NCI-H146 (cell line): Measurements from ENCODE around the gene TNFAIP8.

ENCODE experiments used
- DNase-seq: peaks from one replicate; lab custom pipeline; 2025; lab: John Stamatoyannopoulos, UW

The TNFAIP8 gene

GRCh38 chr5:119355685-119356611, at the start of gene TNFAIP8:
Gene TNFAIP8 (plus strand): TSS chr5:119356019. CDS start chr5:119356091, 72 bp downstream.
- DNase-seq = peak; percentile 26

- DNase-seq = no peak
These were observed 48.6 kb upstream of the TNFAIP8 start for GRCh38 chr5:119307170-119307569.

GRCh38 chr5:119309326-119309725, 46.5 kb upstream of the TNFAIP8 start:
- DNase-seq = no peak

- DNase-seq = no peak
These were observed 44.1 kb upstream of the TNFAIP8 start for GRCh38 chr5:119311688-119312087.

GRCh38 chr5:119312403-119312802, 43.4 kb upstream of the TNFAIP8 start:
- no peak for DNase-seq

- DNase-seq = no peak
These were observed 42.6 kb upstream of the TNFAIP8 start for GRCh38 chr5:119313197-119313596.

- no peak for DNase-seq
These were observed 41.9 kb upstream of the TNFAIP8 start for GRCh38 chr5:119313658-119314605.

GRCh38 chr5:119315516-119315949, 40.3 kb upstream of the TNFAIP8 start:
- no peak for DNase-seq

- no peak for DNase-seq
These were observed 39.7 kb upstream of the TNFAIP8 start for GRCh38 chr5:119316086-119316485.

GRCh38 chr5:119316906-119317305, 38.9 kb upstream of the TNFAIP8 start:
- no peak for DNase-seq

- no peak for DNase-seq
These were observed 37.4 kb upstream of the TNFAIP8 start for GRCh38 chr5:119318256-119318894.

- DNase-seq = no peak
These were observed 36.4 kb upstream of the TNFAIP8 start for GRCh38 chr5:119319401-119319800.

GRCh38 chr5:119319890-119320289, 35.9 kb upstream of the TNFAIP8 start:
- no peak for DNase-seq

GRCh38 chr5:119321569-119322311, 34.1 kb upstream of the TNFAIP8 start:
- DNase-seq = no peak

- no peak for DNase-seq
These were observed 33.4 kb upstream of the TNFAIP8 start for GRCh38 chr5:119322312-119322947.

GRCh38 chr5:119322948-119323537, 32.8 kb upstream of the TNFAIP8 start:
- no peak for DNase-seq

- DNase-seq = peak; percentile 73
These were observed 32.2 kb upstream of the TNFAIP8 start for GRCh38 chr5:119323601-119324000.

- DNase-seq = no peak
These were observed 31.0 kb upstream of the TNFAIP8 start for GRCh38 chr5:119324842-119325241.

- DNase-seq = no peak
These were observed 28.8 kb upstream of the TNFAIP8 start for GRCh38 chr5:119327018-119327417.
